Panc1 (cell line): ENCODE measurements around the gene LYSMD2. TPM values are rescaled to one million over a fixed set of nuclear protein-coding genes. Genes with fewer than 3 reads are reported as not detected.

Source experiments
- ATAC-seq: fragments of 200-7000 bp; cut with Tn5 transposase; 2 replicates; pipeline ENCODE4 v1.9.1; 2020; ENCODE audit warnings: mild to moderate bottlenecking, moderate library complexity
- BruUV-seq: library from RNA; stranded (reverse); fragments of 400-500 nt; replicated peaks from 2 replicates; lab custom pipeline; 2021; lab: Mats Ljungman, UMichigan
- CTCF ChIA-PET: fragments of 300-600 bp; sonication (Branson Sonifier 250); formaldehyde crosslinking; loops from one replicate; lab custom pipeline; 2022; ENCODE audit warnings: antibody characterized with exemption; lab: Charles Lee
- POLR2A ChIA-PET: fragments of 300-600 bp; sonication (Branson Sonifier 250); formaldehyde crosslinking; loops from one replicate; lab custom pipeline; 2022; ENCODE audit warnings: antibody characterized with exemption; lab: Charles Lee
- DNase-seq: peaks from one replicate; pipeline ENCODE4 v3.0.0-alpha.2; 2010; ENCODE audit warnings: low read depth, low spot score
- H3K27ac ChIP-seq: 2 replicates; pipeline ENCODE4 v1.5.1; 2011; ENCODE audit warnings: mild to moderate bottlenecking, low read length, inconsistent platforms
- H3K27me3 ChIP-seq: fragments of 200-500 bp; sonication (Bioruptor generic); 2 replicates; pipeline ENCODE4 v1.6.0; 2014; ENCODE audit warnings: low read length, inconsistent platforms; ENCODE audit not compliant: control insufficient read depth, insufficient read depth
- H3K36me3 ChIP-seq: fragments of 200-500 bp; sonication (Bioruptor generic); 2 replicates; pipeline ENCODE4 v1.5.1; 2014; ENCODE audit warnings: inconsistent platforms, mild to moderate bottlenecking, low read length, moderate library complexity; ENCODE audit not compliant: control insufficient read depth, insufficient read depth
- H3K4me1 ChIP-seq: 2 replicates; pipeline ENCODE4 v1.5.1; 2011; ENCODE audit warnings: inconsistent platforms, mild to moderate bottlenecking, low read length, moderate library complexity; ENCODE audit not compliant: control insufficient read depth, insufficient read depth
- H3K4me3 ChIP-seq, 2 experiments: 2 replicates each; pipeline ENCODE4 v1.5.1; 2011 to 2012; ENCODE audit warnings: low read depth in 2 of 2, low read length in 2 of 2, mild to moderate bottlenecking in 2 of 2, inconsistent platforms in 1 of 2, moderate library complexity in 1 of 2
- H3K9me3 ChIP-seq: fragments of 200-500 bp; sonication (Bioruptor generic); 2 replicates; pipeline ENCODE4 v1.5.1; 2014; ENCODE audit warnings: low read depth, mild to moderate bottlenecking, inconsistent platforms, low read length, moderate library complexity; ENCODE audit not compliant: control insufficient read depth, insufficient read depth
- TCF7L2 ChIP-seq: IDR thresholded peaks from 2 replicates; pipeline ENCODE4 v1.6.1; 2011; ENCODE audit warnings: mild to moderate bottlenecking, low read depth, low read length, inconsistent platforms
- in situ Hi-C: cut with HindIII; loops from 2 replicates; pipeline ENCODE4 v1.10.0; 2016; ENCODE audit warnings: low sequenced_read_pairs, low pct_unique_long_range_greater_than_20kb
- intact Hi-C: fragments of 100-400 bp; cut with micrococcal nuclease; formaldehyde crosslinking; loops from one replicate; pipeline ENCODE4 v1.10.0; 2022; ENCODE audit not compliant: unreplicated experiment
- total RNA-seq: library from RNA; stranded (reverse); gene quantifications from one replicate; pipeline ENCODE4 v1.2.1, GENCODE V29; 2021; ENCODE audit not compliant: unreplicated experiment
- TF ChIP-seq, protein P1 (sequence below), 2 experiments: IDR thresholded peaks; 2 replicates each; pipeline ENCODE4 v1.6.1; 2011 to 2012; ENCODE audit warnings: low read depth in 2 of 2, control low read depth in 1 of 2, low read length in 1 of 2, mild to moderate bottlenecking in 1 of 2, moderate library complexity in 1 of 2; ENCODE audit not compliant: insufficient read depth in 1 of 2
- TF ChIP-seq, protein P2 (sequence below): fragments of 450-650 bp; IDR thresholded peaks from 2 replicates; pipeline ENCODE4 v1.5.1; 2017; ENCODE audit warnings: mild to moderate bottlenecking

Gene LYSMD2
- total RNA-seq, 1 experiment from 2014 or later = 17.2 TPM

- H3K27me3 ChIP-seq = peaks cover 23% of the 10 kb centered on the region
- intact Hi-C loops (no loop called here), in situ Hi-C loops (no loop called here)
- ChIA-PET CTCF (no interaction called here), POLR2A (no interaction called here)
- DNase-seq = no peak
- ATAC-seq = no peak
- H3K4me3 ChIP-seq = no peak overlapping the region
- BruUV-seq = no TSS peak
- H3K4me1 ChIP-seq = no peaks in the 10 kb centered on the region
- no peak overlapping the region for H3K27ac ChIP-seq
- no peaks in the 10 kb centered on the region for H3K36me3 ChIP-seq
- TF ChIP-seq, protein P1, sequence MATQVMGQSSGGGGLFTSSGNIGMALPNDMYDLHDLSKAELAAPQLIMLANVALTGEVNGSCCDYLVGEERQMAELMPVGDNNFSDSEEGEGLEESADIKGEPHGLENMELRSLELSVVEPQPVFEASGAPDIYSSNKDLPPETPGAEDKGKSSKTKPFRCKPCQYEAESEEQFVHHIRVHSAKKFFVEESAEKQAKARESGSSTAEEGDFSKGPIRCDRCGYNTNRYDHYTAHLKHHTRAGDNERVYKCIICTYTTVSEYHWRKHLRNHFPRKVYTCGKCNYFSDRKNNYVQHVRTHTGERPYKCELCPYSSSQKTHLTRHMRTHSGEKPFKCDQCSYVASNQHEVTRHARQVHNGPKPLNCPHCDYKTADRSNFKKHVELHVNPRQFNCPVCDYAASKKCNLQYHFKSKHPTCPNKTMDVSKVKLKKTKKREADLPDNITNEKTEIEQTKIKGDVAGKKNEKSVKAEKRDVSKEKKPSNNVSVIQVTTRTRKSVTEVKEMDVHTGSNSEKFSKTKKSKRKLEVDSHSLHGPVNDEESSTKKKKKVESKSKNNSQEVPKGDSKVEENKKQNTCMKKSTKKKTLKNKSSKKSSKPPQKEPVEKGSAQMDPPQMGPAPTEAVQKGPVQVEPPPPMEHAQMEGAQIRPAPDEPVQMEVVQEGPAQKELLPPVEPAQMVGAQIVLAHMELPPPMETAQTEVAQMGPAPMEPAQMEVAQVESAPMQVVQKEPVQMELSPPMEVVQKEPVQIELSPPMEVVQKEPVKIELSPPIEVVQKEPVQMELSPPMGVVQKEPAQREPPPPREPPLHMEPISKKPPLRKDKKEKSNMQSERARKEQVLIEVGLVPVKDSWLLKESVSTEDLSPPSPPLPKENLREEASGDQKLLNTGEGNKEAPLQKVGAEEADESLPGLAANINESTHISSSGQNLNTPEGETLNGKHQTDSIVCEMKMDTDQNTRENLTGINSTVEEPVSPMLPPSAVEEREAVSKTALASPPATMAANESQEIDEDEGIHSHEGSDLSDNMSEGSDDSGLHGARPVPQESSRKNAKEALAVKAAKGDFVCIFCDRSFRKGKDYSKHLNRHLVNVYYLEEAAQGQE (IDR thresholded peaks at IDR 0.05; ENCODE audit: insufficient read depth in 1 of 2, low read depth in 2 of 2, low read length in 1 of 2) = no peak
- TF ChIP-seq, protein P2, sequence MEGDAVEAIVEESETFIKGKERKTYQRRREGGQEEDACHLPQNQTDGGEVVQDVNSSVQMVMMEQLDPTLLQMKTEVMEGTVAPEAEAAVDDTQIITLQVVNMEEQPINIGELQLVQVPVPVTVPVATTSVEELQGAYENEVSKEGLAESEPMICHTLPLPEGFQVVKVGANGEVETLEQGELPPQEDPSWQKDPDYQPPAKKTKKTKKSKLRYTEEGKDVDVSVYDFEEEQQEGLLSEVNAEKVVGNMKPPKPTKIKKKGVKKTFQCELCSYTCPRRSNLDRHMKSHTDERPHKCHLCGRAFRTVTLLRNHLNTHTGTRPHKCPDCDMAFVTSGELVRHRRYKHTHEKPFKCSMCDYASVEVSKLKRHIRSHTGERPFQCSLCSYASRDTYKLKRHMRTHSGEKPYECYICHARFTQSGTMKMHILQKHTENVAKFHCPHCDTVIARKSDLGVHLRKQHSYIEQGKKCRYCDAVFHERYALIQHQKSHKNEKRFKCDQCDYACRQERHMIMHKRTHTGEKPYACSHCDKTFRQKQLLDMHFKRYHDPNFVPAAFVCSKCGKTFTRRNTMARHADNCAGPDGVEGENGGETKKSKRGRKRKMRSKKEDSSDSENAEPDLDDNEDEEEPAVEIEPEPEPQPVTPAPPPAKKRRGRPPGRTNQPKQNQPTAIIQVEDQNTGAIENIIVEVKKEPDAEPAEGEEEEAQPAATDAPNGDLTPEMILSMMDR = no peak
- TF ChIP-seq TCF7L2 = no peak
- H3K9me3 ChIP-seq = no peaks in the 10 kb centered on the region
These were observed 62.2 kb downstream of the LYSMD2 start for GRCh38 chr15:51675234-51675633.

Other genes with a start within 250 kb of the LYSMD2 start
- gene DMXL2, start 114.9 kb downstream of the LYSMD2 start, total RNA-seq = 37.3 TPM
- 0.62 TPM for gene SCG3, start 56.2 kb downstream of the LYSMD2 start, total RNA-seq
- 1.7 TPM for gene TMOD2, start 13.9 kb upstream of the LYSMD2 start, total RNA-seq
- gene TMOD3, start 92.0 kb upstream of the LYSMD2 start, total RNA-seq = 53.4 TPM
- 30.1 TPM for gene LEO1, start 234.1 kb upstream of the LYSMD2 start, total RNA-seq